GM12873 (cell line): Measurements from ENCODE around the gene ZBTB37.

Experiments
- TF ChIP-seq, protein P1 (sequence below): IDR thresholded peaks from 2 replicates; pipeline ENCODE4 v1.5.1; 2012; ENCODE audit warnings: low read depth, mild to moderate bottlenecking, moderate library complexity, low read length, control low read depth; ENCODE audit not compliant: insufficient read depth; ENCODE audit errors: missing control alignments

The ZBTB37 gene

DNA sequence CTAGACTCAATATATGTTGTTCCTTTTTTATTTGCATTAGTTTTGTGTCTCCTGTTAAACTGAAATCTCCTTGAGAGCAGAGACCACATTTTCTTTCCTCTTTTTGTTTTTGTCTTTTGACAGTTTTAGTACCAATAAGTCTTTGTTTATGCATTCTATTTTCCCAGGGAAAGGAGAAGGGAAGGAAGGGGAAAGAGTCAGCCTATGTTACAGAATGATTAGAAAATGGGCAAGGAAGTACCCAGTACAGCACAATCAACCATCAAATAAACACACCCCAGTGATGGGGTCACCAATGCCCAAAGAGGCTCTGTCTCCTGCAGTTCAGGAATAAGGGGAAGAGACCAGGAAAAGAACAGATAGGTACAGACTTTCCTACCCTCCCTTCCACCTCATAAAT, 10.1 kb downstream of the ZBTB37 start:
- TF ChIP-seq, protein P1, sequence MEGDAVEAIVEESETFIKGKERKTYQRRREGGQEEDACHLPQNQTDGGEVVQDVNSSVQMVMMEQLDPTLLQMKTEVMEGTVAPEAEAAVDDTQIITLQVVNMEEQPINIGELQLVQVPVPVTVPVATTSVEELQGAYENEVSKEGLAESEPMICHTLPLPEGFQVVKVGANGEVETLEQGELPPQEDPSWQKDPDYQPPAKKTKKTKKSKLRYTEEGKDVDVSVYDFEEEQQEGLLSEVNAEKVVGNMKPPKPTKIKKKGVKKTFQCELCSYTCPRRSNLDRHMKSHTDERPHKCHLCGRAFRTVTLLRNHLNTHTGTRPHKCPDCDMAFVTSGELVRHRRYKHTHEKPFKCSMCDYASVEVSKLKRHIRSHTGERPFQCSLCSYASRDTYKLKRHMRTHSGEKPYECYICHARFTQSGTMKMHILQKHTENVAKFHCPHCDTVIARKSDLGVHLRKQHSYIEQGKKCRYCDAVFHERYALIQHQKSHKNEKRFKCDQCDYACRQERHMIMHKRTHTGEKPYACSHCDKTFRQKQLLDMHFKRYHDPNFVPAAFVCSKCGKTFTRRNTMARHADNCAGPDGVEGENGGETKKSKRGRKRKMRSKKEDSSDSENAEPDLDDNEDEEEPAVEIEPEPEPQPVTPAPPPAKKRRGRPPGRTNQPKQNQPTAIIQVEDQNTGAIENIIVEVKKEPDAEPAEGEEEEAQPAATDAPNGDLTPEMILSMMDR, result no peak

DNA sequence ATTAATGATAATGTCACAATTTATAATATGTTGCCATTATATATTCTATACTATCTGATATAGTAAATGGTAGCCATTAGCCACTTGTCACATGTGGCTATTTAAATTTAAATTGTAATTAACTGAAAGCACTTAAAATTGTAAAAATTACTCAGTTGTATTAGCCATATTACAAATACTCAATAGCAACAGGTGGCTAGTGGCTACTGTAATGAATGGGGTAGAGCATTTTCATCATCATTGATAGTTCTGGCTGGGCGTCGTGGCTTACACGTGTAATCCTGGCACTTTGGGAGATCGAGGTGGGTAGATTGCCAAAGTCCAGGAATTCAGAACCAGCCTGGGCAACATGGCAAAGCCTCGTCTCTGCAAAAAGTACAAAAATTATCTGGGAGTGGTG, 16.5 kb downstream of the ZBTB37 start:
- TF ChIP-seq, protein P1, result no peak

GRCh38 chr1:173886746-173887611, 18.8 kb downstream of the ZBTB37 start:
- TF ChIP-seq, protein P1, result no peak

GRCh38 chr1:173887627-173888026, 19.4 kb downstream of the ZBTB37 start:
- TF ChIP-seq, protein P1, result no peak

- TF ChIP-seq, protein P1, result no peak
Measured at GRCh38 chr1:173888749-173889148, 20.6 kb downstream of the ZBTB37 start.

DNA sequence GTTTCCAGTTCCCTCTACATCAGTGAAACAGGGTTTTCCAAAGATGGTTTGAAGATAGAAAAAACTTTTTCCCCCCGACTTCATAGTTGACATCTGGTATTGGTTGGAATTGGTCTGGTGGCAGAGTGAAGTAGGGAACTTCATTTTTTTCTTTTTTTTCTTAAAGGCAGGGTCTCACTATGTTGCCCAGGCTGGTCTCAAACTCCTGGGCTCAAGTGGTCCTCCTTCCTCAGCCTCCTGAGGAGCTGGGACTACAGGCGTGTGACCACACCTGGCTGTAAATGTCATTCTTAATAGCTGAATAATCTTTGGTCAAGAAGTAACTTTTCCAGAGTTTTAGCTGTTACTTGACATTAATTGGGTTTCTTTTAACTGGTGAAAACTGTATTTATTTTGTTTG, 21.7 kb downstream of the ZBTB37 start:
- TF ChIP-seq, protein P1, result no peak

DNA sequence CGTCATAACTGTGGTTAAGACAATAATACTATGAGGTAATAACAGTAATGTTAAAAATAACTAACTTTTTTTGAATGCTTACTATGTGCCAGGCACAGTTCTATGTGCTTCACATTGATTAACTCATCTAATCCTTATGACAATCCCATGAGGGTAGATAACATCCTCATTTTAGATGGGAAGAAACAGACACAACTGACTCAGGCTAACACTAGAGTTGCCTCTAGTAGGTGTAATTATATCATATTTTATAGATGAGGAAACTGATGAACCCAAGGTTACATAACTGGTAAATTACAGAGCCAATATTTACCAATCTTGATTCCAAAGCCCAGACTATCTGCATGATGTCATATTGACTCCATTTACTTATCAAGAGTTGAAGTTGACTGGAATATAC, 25.4 kb downstream of the ZBTB37 start:
- TF ChIP-seq, protein P1, result no peak
